NOMO-1 treated with dmso at 0.1 percent for 144 hours (cell line): ENCODE measurements around the gene SRPRA.
"Not testable (repeated sequence)": the region's sequence is repeated elsewhere in the genome, so short reads cannot be mapped to it uniquely, and the experiment has no call there.

Experiments
- DNase-seq: peaks from one replicate; lab custom pipeline; 2025; ENCODE audit not compliant: unreplicated experiment; lab: John Stamatoyannopoulos, UW

The SRPRA gene

GRCh38 chr11:126284829-126285228 lies 16.1 kb upstream of the SRPRA start:
- no peak for DNase-seq

GRCh38 chr11:126282736-126283591 lies 14.3 kb upstream of the SRPRA start, which contains the start of gene TIRAP:
TSS of gene TIRAP (plus strand) at chr11:126283093. CDS start at chr11:126290895, 7,802 bp downstream.
- DNase-seq, result peak; percentile 65

GRCh38 chr11:126282361-126282735 lies 13.7 kb upstream of the SRPRA start:
- no peak for DNase-seq

- DNase-seq, result no peak
These were observed 13.0 kb upstream of the SRPRA start for GRCh38 chr11:126281666-126282175.

- DNase-seq, result no peak
These were observed 12.6 kb upstream of the SRPRA start for GRCh38 chr11:126281245-126281644.

GRCh38 chr11:126280595-126280994 lies 11.9 kb upstream of the SRPRA start:
- DNase-seq, result peak; percentile 40

- DNase-seq, result no peak
These were observed 10.5 kb upstream of the SRPRA start for GRCh38 chr11:126279191-126279590.

- no peak for DNase-seq
These were observed 9.1 kb upstream of the SRPRA start for GRCh38 chr11:126277780-126278179.

GRCh38 chr11:126277322-126277721 lies 8.6 kb upstream of the SRPRA start:
- no peak for DNase-seq

- no peak for DNase-seq
These were observed 361 bp downstream of the SRPRA start for GRCh38 chr11:126268361-126268707.

GRCh38 chr11:126267650-126268049 lies 1.0 kb downstream of the SRPRA start:
- DNase-seq, result no peak

GRCh38 chr11:126265811-126266210 lies 2.9 kb downstream of the SRPRA start:
- no peak for DNase-seq

GRCh38 chr11:126263489-126263888 lies 5.2 kb downstream of the SRPRA start:
- DNase-seq, result no peak

GRCh38 chr11:126262216-126262615 lies 6.5 kb downstream of the SRPRA start:
- no peak for DNase-seq

- DNase-seq, result no peak
These were observed 10.9 kb downstream of the SRPRA start for GRCh38 chr11:126257764-126258163.

- no peak for DNase-seq
These were observed 11.6 kb downstream of the SRPRA start for GRCh38 chr11:126257144-126257543.

GRCh38 chr11:126256216-126256615 lies 12.5 kb downstream of the SRPRA start:
- no peak for DNase-seq

GRCh38 chr11:126255507-126255906 lies 13.2 kb downstream of the SRPRA start:
- not testable (repeated sequence) for DNase-seq

GRCh38 chr11:126254819-126255218 lies 13.9 kb downstream of the SRPRA start:
- no peak for DNase-seq

- no peak for DNase-seq
These were observed 15.4 kb downstream of the SRPRA start for GRCh38 chr11:126253265-126253664.

GRCh38 chr11:126246636-126247035 lies 22.1 kb downstream of the SRPRA start:
- DNase-seq, result no peak

- DNase-seq, result no peak
These were observed 35.3 kb downstream of the SRPRA start for GRCh38 chr11:126233391-126233790.

- no peak for DNase-seq
These were observed 36.0 kb downstream of the SRPRA start for GRCh38 chr11:126232683-126233082.
